DND-41 (cell line): ENCODE results near the gene FEZ2.

Source experiments
- ATAC-seq: fragments of 200-7000 bp; cut with Tn5 transposase; 3 replicates; pipeline ENCODE4 v1.9.1; 2021; ENCODE audit warnings: low read depth; ENCODE audit not compliant: insufficient read depth
- DNase-seq: peaks from one replicate; pipeline ENCODE4 v3.0.0-alpha.2; 2020
- H2AFZ ChIP-seq: 2 replicates; pipeline ENCODE4 v1.6.0; 2012; ENCODE audit warnings: low read depth, low read length
- H3K27ac ChIP-seq: 2 replicates; pipeline ENCODE4 v1.5.1; 2012; ENCODE audit warnings: low read length, inconsistent platforms
- H3K27me3 ChIP-seq: fragments of 200-600 bp; sonication (generic); 2 replicates; pipeline ENCODE4 v1.6.0; 2012; ENCODE audit warnings: low read length, mild to moderate bottlenecking, inconsistent platforms; ENCODE audit not compliant: insufficient read depth, poor library complexity
- H3K36me3 ChIP-seq: 2 replicates; pipeline ENCODE4 v1.5.1; 2012; ENCODE audit warnings: low read length, inconsistent platforms; ENCODE audit not compliant: insufficient read depth
- H3K4me1 ChIP-seq: 2 replicates; pipeline ENCODE4 v1.5.1; 2012; ENCODE audit warnings: mild to moderate bottlenecking, low read length; ENCODE audit not compliant: insufficient read depth
- H3K4me2 ChIP-seq: 2 replicates; pipeline ENCODE4 v1.6.0; 2012; ENCODE audit warnings: mild to moderate bottlenecking, moderate library complexity, low read length, inconsistent platforms; ENCODE audit not compliant: insufficient read depth
- H3K4me3 ChIP-seq, 2 experiments: fragments of 200-600 bp in 1 of 2; shearing (Covaris generic) in 1 of 2; 2 replicates each; pipeline ENCODE4 v1.5.1; 2012 to 2016; ENCODE audit warnings: inconsistent platforms in 2 of 2, low read length in 2 of 2, mild to moderate bottlenecking in 2 of 2, low read depth in 1 of 2, moderate library complexity in 1 of 2
- H3K79me2 ChIP-seq: 2 replicates; pipeline ENCODE4 v1.6.0; 2012; ENCODE audit warnings: low read length, inconsistent platforms; ENCODE audit not compliant: insufficient read depth
- H3K9ac ChIP-seq: 2 replicates; pipeline ENCODE4 v1.6.0; 2012; ENCODE audit warnings: low read depth, mild to moderate bottlenecking, inconsistent platforms, low read length, moderate library complexity
- H3K9me3 ChIP-seq: 2 replicates; pipeline ENCODE4 v1.5.1; 2012; ENCODE audit warnings: low read length, moderate library complexity, mild to moderate bottlenecking, inconsistent platforms; ENCODE audit not compliant: insufficient read depth, severe bottlenecking
- H4K20me1 ChIP-seq: 2 replicates; pipeline ENCODE4 v1.6.0; 2012; ENCODE audit warnings: low read length; ENCODE audit not compliant: insufficient read depth
- EZH2 ChIP-seq: IDR thresholded peaks from 3 replicates; pipeline ENCODE4 v1.6.1; 2012; ENCODE audit warnings: borderline replicate concordance, low read depth, mild to moderate bottlenecking, moderate library complexity, low read length, inconsistent platforms; ENCODE audit not compliant: severe bottlenecking
- TF ChIP-seq, protein P1 (sequence below): IDR thresholded peaks from 2 replicates; pipeline ENCODE4 v1.5.1; 2012; ENCODE audit warnings: borderline replicate concordance, low read length, moderate library complexity, mild to moderate bottlenecking; ENCODE audit not compliant: poor library complexity, severe bottlenecking; ENCODE audit errors: extremely low read depth

FEZ2 gene

DNA sequence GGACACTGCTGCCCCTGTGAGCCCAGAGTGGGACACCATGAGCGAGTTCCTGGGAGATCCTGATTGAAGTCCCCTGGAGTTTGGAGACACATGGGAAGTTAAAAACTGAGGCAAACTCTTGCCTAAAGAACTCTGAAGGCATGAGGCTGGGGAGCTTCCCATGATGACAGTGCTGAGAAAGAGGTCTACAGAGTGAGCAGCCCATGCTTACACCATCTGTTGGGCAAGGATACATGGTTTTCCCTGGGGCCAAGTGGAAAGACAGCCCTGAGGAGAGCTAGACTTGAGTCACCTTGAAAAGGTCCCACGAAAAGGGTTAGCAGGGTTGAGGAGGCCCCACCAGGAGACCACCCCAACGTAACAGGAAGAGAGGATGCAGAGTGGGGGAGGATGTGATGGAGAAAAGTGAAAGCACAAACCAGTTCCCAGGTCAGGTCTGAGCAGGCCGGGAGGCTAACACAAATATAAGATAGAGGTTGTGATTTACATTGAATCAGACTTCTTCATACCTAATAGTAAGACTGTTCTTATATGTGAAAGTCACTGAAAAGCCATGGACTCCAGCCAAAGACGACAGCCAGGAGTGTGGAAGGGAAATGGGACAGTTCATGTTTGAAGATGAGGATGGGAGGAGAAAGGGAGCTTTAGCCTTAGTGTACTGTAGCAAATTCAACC is 13.5 kb upstream of the FEZ2 start:
- ATAC-seq: no peak
- DNase-seq: no peak
- Histone ChIP-seq H3K4me3 (no peak overlapping the region), H4K20me1 (no peaks in the 10 kb centered on the region), H2AFZ (no peak overlapping the region), H3K27me3 (peaks cover 1% of the 10 kb centered on the region), H3K79me2 (no peaks in the 10 kb centered on the region), H3K4me1 (no peaks in the 10 kb centered on the region), H3K4me2 (no peak overlapping the region), H3K27ac (no peak overlapping the region), H3K36me3 (no peaks in the 10 kb centered on the region), H3K9me3 (no peaks in the 10 kb centered on the region), H3K9ac (no peak overlapping the region)
- TF ChIP-seq, protein P1, sequence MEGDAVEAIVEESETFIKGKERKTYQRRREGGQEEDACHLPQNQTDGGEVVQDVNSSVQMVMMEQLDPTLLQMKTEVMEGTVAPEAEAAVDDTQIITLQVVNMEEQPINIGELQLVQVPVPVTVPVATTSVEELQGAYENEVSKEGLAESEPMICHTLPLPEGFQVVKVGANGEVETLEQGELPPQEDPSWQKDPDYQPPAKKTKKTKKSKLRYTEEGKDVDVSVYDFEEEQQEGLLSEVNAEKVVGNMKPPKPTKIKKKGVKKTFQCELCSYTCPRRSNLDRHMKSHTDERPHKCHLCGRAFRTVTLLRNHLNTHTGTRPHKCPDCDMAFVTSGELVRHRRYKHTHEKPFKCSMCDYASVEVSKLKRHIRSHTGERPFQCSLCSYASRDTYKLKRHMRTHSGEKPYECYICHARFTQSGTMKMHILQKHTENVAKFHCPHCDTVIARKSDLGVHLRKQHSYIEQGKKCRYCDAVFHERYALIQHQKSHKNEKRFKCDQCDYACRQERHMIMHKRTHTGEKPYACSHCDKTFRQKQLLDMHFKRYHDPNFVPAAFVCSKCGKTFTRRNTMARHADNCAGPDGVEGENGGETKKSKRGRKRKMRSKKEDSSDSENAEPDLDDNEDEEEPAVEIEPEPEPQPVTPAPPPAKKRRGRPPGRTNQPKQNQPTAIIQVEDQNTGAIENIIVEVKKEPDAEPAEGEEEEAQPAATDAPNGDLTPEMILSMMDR: no peak
- no peak for TF ChIP-seq EZH2

DNA sequence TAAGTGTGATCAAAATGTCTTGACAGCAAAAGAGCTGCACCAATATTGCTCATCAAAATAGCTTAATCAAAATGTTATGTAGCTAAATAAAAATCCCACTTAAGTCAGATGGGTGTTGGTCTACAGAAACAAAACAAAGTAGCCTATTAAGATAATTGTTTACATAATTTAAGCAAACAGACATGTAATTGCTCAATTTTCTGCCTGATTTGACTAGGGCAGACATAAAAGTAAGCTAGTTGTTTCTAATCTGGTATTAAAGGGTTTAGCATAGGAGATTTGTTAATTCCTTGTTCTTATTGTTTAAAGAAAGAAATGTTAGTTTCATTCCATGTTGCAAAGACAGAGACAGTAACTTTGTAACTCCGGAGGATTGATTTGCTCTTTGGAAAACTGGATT is 11.5 kb upstream of the FEZ2 start:
- no peak for DNase-seq

DNA sequence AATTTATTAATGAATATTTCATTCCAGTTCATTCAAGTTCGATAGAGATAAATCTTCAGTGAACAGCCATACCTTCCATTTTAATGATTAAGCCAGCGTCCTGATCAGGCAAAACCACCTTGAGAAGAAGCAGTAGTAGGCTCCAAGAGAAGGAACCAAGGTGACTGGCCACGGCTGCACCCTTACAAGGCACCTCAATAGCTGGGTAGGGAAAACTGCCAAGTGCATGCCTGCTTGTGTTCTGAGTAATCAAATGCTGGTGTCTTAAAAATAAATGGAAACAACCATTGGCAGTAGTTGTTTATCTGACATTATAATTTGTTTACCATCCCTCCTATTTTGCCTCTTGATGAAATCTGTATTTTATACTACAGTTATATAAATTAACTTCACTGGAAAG is 10.0 kb upstream of the FEZ2 start:
- no peak overlapping the region for H3K4me3 ChIP-seq
- TF ChIP-seq, protein P1: no peak
- no peak for TF ChIP-seq EZH2
- no peak overlapping the region for H3K9ac ChIP-seq
- no peaks in the 10 kb centered on the region for H3K79me2 ChIP-seq
- no peak for ATAC-seq
- H3K36me3 ChIP-seq: no peaks in the 10 kb centered on the region
- H3K4me2 ChIP-seq: no peak overlapping the region
- H2AFZ ChIP-seq: no peak overlapping the region
- no peak overlapping the region for H3K27ac ChIP-seq
- H3K4me1 ChIP-seq: no peaks in the 10 kb centered on the region
- no peaks in the 10 kb centered on the region for H3K9me3 ChIP-seq
- H4K20me1 ChIP-seq: no peaks in the 10 kb centered on the region
- H3K27me3 ChIP-seq: peaks cover 5% of the 10 kb centered on the region
- DNase-seq: no peak

More for the DNA sequence above, 11.5 kb upstream of the FEZ2 start:
- H4K20me1 ChIP-seq: no peaks in the 10 kb centered on the region
- H3K27me3 ChIP-seq: peaks cover 5% of the 10 kb centered on the region
- no peak overlapping the region for H3K4me3 ChIP-seq
- H3K9me3 ChIP-seq: no peaks in the 10 kb centered on the region
- no peak overlapping the region for H3K9ac ChIP-seq
- no peak overlapping the region for H2AFZ ChIP-seq
- H3K4me1 ChIP-seq: no peaks in the 10 kb centered on the region
- H3K79me2 ChIP-seq: no peaks in the 10 kb centered on the region
- TF ChIP-seq, protein P1: no peak
- TF ChIP-seq EZH2: no peak
- H3K27ac ChIP-seq: no peak overlapping the region
- H3K4me2 ChIP-seq: no peak overlapping the region
- no peak for ATAC-seq
- no peaks in the 10 kb centered on the region for H3K36me3 ChIP-seq

DNA sequence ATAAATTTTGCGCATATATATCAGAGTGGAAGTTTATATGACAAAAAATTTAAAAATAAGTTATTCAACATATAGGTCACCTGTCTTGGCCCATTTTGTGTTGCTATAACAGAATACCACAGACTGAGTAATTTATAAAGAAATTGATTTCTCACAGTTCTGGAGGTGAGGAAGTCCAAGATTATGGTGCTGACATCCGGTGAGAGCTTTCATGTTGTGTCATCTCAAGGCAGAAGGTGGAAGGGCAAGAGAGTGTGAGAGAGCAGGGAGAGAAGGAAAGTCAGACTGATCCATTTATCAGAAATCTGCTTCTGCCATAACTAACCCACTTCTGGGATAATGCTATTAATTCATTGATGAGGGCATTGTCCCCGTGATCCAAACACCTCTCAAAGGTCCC is 9.0 kb upstream of the FEZ2 start:
- Histone ChIP-seq H3K27me3 (peaks cover 5% of the 10 kb centered on the region), H3K79me2 (no peaks in the 10 kb centered on the region), H4K20me1 (no peaks in the 10 kb centered on the region), H3K36me3 (no peaks in the 10 kb centered on the region), H3K27ac (no peak overlapping the region), H3K9ac (no peak overlapping the region), H2AFZ (no peak overlapping the region), H3K4me3 (no peak overlapping the region), H3K4me2 (no peak overlapping the region), H3K4me1 (no peaks in the 10 kb centered on the region), H3K9me3 (no peaks in the 10 kb centered on the region)
- TF ChIP-seq, protein P1: no peak
- no peak for TF ChIP-seq EZH2
- DNase-seq (no peak), ATAC-seq (no peak)
